GM19372 (cell line): ENCODE measurements around the gene SLC2A3.
"Not testable (repeated sequence)": the region's sequence is repeated elsewhere in the genome, so short reads cannot be mapped to it uniquely, and the experiment has no call there.

Experiments
- ATAC-seq: cut with Tn5 transposase; IDR thresholded peaks from one replicate; pipeline ENCODE4 v1.9.1; 2021; ENCODE audit warnings: mild to moderate bottlenecking, low read depth, moderate library complexity; ENCODE audit not compliant: unreplicated experiment

Gene SLC2A3

GRCh38 chr12:7953912-7954311, 17.9 kb upstream of the SLC2A3 start:
- not testable (repeated sequence) for ATAC-seq

- ATAC-seq: no peak
Measured at GRCh38 chr12:7951671-7952070, 15.7 kb upstream of the SLC2A3 start.

- ATAC-seq: not testable (repeated sequence)
Measured at GRCh38 chr12:7950230-7950943, 14.4 kb upstream of the SLC2A3 start.

- ATAC-seq: no peak
Measured at GRCh38 chr12:7948589-7949260, 12.7 kb upstream of the SLC2A3 start.

GRCh38 chr12:7947011-7947410, 11.0 kb upstream of the SLC2A3 start:
- no peak for ATAC-seq

- ATAC-seq: not testable (repeated sequence)
Measured at GRCh38 chr12:7944760-7945159, 8.8 kb upstream of the SLC2A3 start.

- ATAC-seq: no peak
Measured at GRCh38 chr12:7940906-7941305, 4.9 kb upstream of the SLC2A3 start.

- no peak for ATAC-seq
Measured at GRCh38 chr12:7937833-7938506, 2.0 kb upstream of the SLC2A3 start.

- ATAC-seq: no peak
Measured at GRCh38 chr12:7934889-7935492, 996 bp downstream of the SLC2A3 start.

- no peak for ATAC-seq
Measured at GRCh38 chr12:7934091-7934888, 1.7 kb downstream of the SLC2A3 start.

GRCh38 chr12:7933255-7933726, 2.7 kb downstream of the SLC2A3 start:
- peak; percentile 77 for ATAC-seq

- ATAC-seq: not testable (repeated sequence)
Measured at GRCh38 chr12:7932599-7933240, 3.3 kb downstream of the SLC2A3 start.

GRCh38 chr12:7929083-7929792, 6.7 kb downstream of the SLC2A3 start:
- ATAC-seq: no peak

- no peak for ATAC-seq
Measured at GRCh38 chr12:7927470-7927869, 8.5 kb downstream of the SLC2A3 start.

GRCh38 chr12:7926068-7926666, 9.8 kb downstream of the SLC2A3 start:
- ATAC-seq: not testable (repeated sequence)

GRCh38 chr12:7923241-7924236, 12.4 kb downstream of the SLC2A3 start:
- no peak for ATAC-seq

- not testable (repeated sequence) for ATAC-seq
Measured at GRCh38 chr12:7921181-7921580, 14.8 kb downstream of the SLC2A3 start.

GRCh38 chr12:7918268-7918590, 17.8 kb downstream of the SLC2A3 start:
- ATAC-seq: not testable (repeated sequence)
